ENCODE results near the gene EREG. TPM values are rescaled to one million over a fixed set of nuclear protein-coding genes. Genes with fewer than 3 reads are reported as not detected.

Gene EREG
- total and polyA plus RNA-seq, 2 of the 8 experiments (the other 6 are each of a cell fraction or from before 2014, with no cell fraction given): not detected

- TF ChIP-seq CTCF (IDR thresholded peaks at IDR 0.05; ENCODE audit: control extremely low read depth in 1 of 3, insufficient read depth in 1 of 3, low read depth in 1 of 3, low read length in 3 of 3): no peak
- TF ChIP-seq RXRA (IDR thresholded peaks at IDR 0.05; ENCODE audit: insufficient read depth, low read depth, low read length): no peak
- no peak for TF ChIP-seq RNF2 (IDR thresholded peaks at IDR 0.05; ENCODE audit: borderline replicate concordance, low read depth, low read length, missing control alignments, poor library complexity, severe bottlenecking)
- TF ChIP-seq BACH1 (IDR thresholded peaks at IDR 0.05; ENCODE audit: low read length): no peak
- TF ChIP-seq, protein P1, sequence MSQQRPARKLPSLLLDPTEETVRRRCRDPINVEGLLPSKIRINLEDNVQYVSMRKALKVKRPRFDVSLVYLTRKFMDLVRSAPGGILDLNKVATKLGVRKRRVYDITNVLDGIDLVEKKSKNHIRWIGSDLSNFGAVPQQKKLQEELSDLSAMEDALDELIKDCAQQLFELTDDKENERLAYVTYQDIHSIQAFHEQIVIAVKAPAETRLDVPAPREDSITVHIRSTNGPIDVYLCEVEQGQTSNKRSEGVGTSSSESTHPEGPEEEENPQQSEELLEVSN (IDR thresholded peaks at IDR 0.05): no peak
- no peak for TF ChIP-seq BRCA1 (IDR thresholded peaks at IDR 0.05; ENCODE audit: low read depth, low read length)
Observed at GRCh38 chr4:74410272-74410671, 45.3 kb downstream of the EREG start (continued).
